Urothelium cell line (cell line): ENCODE results near the gene IFI27L2.
A peak's percentile ranks its signal among the peaks of the same experiment; 100 is the strongest.

ENCODE experiments used
- DNase-seq: peaks from one replicate; pipeline ENCODE4 v3.0.0; 2011; ENCODE audit warnings: low spot score, mixed read lengths
- FAIRE-seq: peaks from 2 replicates; lab custom pipeline; 2011; peaks lifted over from hg19 to GRCh38; lab: Jason Lieb, UNC

Gene IFI27L2

DNA sequence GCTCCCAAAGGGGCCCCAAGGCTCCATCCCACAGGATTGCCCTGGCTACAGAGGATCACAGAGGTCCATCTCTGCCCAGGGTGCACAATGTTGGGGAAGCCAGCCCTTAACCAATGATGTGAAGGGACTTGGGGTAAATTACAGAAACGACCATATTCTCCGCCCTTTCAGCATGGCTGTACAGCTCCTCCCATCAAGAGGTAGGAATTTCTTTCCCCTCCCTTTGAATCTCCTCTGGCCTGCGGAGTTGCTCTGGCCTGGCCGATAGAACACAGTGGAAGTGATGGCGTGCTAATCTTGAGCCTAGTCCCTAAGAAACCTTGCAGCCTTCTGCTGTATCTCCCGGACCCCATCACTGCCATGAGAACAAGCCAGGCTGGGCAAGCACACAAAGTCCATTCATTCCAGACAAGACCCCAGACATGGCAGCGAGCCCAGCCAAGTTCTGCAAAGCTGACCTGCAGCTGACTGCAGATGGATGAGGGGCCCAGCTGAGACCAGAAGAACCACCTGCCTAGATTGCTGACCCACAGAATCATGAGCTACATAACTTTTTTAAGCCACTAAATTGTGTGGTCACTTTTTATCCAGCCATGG, 25.8 kb downstream of the IFI27L2 start:
- no peak for FAIRE-seq
- no peak for DNase-seq

DNA sequence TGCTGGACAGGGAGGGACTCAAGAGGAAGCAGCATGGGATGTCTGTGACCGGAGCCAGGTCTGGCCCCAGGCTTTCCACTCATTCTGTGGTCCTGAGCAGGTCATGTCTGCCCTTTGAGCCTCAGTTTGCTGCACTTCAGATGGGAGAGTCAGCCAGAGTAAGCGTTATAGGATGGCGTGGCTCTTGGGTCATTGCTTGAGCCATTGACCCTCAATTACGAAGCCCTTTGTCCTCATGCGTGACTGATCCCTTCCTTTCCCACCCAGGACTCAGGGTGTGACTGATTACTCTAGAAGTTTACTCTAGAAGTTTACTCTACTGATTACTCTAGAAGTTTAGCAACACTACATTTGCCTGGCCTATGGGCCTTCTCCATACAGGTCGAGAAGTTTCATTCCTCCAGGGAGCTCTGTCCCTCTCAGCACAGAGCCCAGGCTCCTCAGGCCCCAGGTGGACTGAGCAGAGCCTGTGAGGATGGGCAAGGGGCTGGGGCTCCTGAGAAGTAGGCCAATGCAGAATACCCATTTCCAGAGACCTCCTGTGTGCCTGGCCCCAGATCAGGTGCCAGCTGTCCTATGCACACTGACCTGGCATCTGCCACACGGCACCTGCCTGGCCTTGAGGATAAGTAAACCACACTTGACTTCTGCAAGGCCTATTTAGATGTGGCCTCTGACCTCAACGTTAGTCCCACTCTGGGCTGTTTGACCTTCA, 26.5 kb downstream of the IFI27L2 start:
- FAIRE-seq (no peak), DNase-seq (no peak)

DNA sequence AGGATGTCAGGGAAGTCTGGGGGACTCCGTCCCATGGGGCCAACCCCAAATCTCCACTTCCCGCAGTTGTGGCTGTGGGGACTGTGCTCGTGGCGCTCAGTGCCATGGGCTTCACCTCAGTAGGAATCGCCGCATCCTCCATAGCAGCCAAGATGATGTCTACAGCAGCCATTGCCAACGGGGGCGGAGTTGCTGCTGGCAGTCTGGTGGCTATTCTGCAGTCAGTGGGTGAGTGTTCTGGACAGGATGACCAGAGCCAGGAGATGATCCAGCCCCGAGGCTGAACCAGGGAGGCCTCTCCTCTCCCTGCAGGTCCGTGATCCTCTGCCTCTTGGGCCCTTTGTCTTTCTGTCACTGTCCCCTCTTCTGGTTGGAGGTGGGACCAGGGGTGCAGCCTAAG, 27.7 kb downstream of the IFI27L2 start:
- no peak for DNase-seq
- no peak for FAIRE-seq

DNA sequence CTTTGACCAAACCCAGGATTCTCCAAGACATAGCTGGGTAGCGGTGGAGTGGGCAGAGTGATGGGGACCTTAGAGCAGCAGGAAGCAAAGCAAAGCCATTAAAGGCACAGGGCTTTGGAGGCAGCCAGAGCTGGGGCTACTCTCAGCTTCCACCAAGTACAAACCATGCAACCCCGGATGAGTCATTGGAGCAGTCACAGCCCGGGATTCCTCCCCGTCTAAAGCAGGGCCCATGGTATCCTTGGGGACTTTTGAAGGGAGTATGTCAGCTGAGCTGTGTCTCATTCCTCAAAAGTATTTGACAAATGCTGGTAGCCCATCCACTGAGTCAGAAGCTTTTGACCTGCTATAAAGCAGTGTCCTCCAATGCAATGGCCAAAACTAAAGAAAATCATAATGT, 28.6 kb downstream of the IFI27L2 start:
- FAIRE-seq = no peak

DNA sequence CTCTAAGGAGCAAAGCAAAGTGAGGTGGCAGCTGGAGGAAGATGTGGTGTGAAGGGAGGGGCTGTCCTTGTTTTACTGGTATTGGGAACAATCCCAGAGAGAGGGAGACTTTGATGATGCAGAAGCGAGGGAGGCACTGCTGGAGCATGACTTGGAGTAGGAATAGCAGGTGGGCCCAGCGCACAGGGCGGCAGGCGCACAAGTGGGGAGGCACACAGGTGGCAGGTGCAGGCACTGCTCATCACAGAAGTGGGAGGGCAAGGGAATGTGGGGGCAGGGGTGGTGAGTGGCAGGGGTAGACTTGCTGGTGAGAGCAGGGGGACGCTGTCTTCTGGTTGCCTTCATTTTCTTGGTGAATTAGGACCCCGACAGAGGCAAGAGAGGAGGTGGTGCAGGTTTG, 30.4 kb downstream of the IFI27L2 start:
- DNase-seq (no peak), FAIRE-seq (no peak)

More for the DNA sequence above, 28.6 kb downstream of the IFI27L2 start:
- DNase-seq = peak; percentile 31

DNA sequence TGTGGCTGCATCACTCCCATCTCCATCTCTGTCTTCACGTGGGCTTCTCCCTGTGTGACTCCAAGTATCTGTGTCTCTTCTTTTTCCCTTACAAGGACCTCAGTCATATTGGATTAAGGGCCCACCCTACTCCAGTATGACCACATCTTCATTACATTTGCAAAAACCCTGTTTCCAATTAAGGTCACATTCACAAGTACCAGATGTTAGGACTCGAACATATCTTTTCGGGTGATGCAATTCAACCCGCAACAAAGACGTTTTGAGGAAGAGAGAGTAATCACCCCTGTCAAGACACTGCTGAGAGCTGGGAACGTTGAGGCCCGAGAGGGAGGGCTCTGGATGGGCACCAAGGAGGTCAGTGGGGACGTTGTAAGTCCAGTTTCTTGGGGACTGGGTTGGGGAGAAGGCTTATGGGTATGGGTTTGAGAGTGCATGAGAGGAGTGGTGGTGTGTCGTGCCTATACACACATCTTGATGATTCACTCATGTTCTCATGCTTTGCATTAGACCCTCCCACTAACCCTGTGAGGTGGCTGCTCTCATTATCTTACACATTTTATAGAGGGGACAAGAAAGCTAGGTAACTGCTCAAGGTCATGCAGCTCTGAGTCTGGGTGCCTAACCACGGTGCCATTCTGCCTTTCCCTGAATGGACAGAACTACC, 30.9 kb downstream of the IFI27L2 start:
- no peak for FAIRE-seq
- no peak for DNase-seq

DNA sequence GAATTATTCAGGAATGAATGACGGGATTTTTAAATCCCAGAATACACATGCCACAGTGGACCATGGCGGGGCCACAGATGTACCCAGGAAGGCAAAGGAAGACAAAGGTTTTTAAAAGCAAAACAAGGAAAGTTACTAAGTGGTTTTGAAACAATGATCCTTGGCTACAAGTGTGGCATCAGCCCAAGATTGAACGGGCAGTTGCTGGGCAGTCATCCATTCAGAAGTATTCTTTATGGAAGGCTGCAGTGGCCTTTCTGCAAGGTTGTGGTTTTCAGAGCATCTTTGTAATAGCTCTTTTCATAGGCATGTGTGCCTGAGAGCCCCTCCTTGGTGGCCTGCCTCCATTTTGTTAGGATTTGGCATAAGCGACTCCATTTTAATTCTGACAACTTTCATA, 32.3 kb downstream of the IFI27L2 start:
- DNase-seq (no peak), FAIRE-seq (no peak)

DNA sequence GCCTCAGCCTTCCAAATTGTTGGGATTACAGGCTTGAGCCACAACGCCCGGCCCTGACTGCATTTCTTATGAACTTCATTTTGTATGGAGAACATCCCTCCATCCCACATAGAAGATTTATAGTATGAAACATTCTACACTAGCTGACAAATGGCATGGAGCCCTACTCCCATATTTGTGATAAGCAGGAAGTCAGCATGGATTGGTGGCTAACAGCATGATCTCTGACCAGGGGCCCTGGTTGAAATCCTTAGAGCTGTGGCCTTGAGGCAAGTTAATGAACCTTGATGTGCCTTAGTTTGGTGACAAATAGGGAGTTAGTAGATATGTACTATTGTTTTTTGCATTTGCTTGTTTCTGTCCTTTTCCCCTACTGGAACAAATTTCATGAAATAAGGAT, 36.0 kb downstream of the IFI27L2 start:
- no peak for FAIRE-seq
- DNase-seq = no peak

DNA sequence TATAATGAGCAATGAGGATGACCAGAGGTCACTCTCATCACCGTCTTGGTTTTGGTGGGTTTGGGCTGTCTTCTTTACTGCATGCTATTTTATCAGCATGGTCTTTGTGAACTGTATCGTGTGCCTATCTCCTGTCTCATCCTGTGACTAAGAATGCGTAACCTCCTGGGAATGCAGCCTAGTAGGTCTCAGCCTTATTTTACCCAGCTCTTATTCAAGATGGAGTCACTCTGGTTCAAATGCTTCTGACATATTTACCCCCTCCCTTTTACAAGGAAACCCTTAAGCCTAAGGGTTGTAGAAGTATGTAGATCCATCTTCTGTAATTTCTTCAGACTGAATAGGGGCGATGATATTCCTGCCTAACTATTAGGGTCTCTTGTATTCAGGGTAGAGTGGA, 39.9 kb downstream of the IFI27L2 start:
- FAIRE-seq = no peak

DNA sequence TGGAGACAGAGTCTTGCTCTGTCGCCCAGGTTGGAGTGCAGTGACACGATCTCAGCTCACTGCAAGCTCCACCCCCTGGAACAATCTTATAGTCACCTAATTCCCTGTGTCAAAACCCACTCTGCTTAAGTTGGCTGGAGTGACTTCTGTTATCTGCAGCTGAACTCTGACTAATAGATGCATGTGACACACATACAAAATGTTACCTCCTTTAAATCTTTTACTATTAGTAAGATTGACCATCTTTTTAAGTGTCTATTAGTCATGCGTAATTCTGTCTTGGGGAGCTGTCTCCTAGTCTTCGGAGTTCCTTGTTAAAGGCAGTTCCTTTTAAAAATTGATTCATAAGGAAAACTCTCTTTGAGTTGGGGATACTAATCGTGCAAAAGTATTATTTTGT, 40.9 kb downstream of the IFI27L2 start:
- FAIRE-seq = no peak

More for the DNA sequence above, 39.9 kb downstream of the IFI27L2 start:
- DNase-seq = no peak

DNA sequence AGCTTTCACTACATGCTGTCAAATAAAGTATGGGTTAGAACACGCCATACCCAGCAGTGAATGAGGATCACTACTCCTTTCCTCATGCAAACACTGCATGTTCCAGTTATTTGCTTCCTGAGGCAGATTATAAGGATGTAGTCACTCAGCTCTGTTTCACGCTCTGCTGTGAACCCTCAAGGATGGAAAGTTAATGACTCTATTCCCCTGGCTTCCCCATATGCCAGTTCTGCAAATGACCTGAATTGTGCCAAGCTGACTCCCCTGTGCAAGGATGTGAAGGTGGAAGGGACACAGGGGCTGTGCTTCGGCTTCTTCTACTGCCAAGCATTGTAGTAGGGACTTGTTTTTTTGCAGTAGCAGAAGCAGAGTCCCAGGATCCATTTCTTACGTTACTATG, 41.5 kb downstream of the IFI27L2 start:
- no peak for FAIRE-seq
- no peak for DNase-seq

More for the DNA sequence above, 40.9 kb downstream of the IFI27L2 start:
- no peak for DNase-seq

DNA sequence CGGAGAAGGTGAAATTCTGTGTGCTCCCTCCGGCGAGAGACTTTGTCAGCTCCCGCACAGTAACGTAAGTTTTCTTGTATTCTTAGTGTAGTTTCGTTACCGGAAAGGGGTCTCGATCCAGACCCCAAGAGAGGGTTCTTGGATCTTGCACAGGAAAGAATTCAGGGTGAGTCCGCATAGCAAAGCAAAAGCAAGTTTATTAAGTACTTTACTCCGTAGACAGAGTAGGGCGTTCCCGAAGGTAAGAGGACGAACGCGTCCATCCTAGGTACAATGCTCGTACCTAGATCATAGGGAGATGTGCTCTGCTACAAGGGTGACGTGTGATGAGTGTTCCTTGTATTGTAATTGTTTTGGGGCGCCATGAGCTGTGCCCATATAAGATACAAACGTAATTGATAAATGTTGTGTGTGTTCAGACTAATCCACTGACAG, 48.0 kb downstream of the IFI27L2 start:
- DNase-seq (no peak), FAIRE-seq (no peak)

DNA sequence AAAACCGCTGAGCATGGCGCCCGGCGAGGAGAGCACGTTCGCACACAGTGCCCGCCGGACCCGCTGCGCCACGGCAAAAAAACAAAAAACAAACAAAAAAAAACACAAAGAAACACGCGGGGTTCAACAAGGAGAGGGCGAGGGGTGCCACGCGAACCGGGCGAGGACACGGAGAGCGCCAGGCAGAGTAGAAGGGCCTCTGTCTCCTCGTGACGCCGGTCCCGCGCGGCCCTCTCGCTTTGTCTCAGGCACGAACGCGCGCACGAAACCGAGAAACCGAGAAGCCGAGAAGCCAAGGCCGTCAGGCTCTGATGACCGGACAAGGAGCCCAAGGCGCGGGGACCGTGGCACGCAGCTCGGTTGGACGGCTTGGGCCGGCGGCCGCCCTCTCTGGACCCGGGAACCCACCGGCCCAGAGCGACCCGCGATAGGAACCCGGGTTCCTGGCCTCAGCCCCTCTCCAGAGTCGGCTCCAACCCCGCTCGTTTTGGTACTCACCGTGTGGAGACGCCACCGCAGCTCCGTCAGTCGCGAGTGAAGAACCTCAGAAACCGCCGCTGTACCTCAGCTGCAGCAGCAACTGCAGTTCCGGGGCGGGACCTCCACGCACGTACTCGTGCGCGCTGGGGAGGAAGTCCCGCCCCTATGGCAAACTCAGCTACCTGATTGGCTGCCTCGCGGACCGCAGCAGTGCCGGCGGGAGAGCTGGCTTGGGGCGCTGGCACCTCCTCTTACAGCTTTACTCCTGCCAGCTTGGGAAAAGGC, 48.6 kb downstream of the IFI27L2 start, which contains the start of the genes DDX24 and IFI27L1:
TSS of gene DDX24 (minus strand) at position 582 of the 765 bp plus-strand sequence. CDS start 1,460 bp downstream, outside the sequence.
TSS of gene IFI27L1 (plus strand) at position 690 of the 765 bp plus-strand sequence. CDS start 15,628 bp downstream, outside the sequence.
- no peak for FAIRE-seq
- DNase-seq = peak; percentile 94

DNA sequence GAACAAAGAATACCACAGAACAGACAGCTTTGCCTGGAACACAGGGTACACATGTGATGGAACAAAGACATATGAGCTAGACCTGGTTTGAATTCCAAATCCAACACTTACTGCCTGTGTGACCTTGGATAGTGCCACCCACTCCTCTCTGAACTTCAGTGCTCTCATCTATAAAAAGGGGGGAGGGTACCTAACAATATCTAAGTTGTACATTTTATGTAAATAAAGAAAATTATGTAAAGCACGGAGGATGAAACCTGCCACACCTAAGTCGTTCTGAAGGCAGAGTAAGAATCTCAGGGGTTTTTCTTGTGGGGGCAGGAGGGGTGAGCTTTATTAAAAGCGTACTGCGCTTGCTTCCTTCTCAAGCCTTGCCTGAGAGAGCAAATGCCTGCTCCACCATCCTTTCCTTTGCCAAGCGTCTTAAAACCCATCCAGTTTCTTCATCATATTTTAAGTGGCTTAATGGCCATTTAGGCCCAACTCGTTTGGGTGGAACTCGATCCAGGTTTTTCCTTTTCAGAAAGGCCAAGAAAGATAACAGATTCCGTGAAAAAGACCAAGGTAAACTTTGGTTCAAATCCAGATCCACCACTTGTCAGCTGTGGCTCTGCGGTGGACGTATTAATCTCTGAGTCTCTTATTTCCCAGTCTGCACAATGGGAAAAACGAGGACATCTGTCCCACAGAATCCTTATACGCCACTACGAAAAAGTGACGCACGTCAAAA, 49.3 kb downstream of the IFI27L2 start:
- peak; percentile 20 for DNase-seq
- no peak for FAIRE-seq

DNA sequence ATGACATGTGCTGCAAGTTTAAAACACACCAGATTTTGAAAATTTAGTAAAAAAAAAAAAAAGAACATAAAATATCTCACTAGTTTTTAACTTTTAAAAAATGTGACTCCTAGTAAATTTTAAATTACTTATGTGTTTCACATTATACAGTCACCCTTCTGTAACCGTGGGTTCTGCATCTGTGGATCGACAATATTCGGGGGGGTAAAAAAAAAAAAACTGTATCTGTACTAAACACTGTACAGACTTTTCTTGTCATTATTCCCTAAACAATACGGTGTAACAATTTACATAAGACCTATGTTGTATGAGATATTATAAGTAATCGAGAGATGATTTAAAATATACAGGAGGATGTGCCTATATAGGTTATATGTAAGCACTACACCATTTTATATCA, 51.6 kb downstream of the IFI27L2 start:
- no peak for FAIRE-seq
- DNase-seq = no peak
